Measurements from ENCODE around the gene ATP6AP1.
"Not testable (repeated sequence)": the region's sequence is repeated elsewhere in the genome, so short reads cannot be mapped to it uniquely, and the experiment has no call there.

ATP6AP1 gene

DNA sequence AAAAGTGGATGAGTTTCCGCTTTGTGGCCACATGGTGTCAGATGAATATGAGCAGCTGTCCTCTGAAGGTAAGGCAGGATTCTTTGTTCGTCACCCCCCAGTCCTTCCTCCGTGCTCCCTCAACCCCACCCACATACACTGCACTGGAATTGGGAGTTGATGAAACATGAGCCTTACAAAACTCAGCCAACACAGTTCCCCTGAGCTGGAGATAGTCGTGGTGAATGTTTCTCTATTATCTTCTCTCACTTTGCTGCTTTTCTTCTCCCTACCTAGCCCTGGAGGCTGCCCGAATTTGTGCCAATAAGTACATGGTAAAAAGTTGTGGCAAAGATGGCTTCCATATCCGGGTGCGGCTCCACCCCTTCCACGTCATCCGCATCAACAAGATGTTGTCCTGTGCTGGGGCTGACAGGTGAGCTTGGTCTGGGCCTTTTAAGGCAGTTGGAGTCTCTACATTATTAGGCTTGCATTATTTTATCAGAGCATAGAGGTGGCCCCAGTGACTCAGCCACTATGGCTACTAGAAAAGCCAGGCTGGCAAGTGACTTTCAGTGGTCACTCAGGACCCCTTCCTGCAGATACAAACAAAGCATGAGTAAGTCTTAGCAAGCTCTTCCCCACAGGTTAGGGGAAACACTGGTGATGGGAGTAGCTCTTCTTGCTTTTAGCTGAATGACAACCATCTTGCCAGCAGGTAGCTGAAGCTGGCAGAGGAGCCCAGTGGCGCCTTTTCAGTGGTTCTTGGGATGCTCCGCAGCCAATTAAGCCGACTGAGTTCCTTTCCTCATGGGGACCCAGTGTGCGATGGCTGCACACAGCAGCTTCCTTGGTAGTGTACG lies 28.7 kb upstream of the ATP6AP1 start:
- peak; percentile 27 for DNase-seq (ENCODE audit: low read depth)

DNA sequence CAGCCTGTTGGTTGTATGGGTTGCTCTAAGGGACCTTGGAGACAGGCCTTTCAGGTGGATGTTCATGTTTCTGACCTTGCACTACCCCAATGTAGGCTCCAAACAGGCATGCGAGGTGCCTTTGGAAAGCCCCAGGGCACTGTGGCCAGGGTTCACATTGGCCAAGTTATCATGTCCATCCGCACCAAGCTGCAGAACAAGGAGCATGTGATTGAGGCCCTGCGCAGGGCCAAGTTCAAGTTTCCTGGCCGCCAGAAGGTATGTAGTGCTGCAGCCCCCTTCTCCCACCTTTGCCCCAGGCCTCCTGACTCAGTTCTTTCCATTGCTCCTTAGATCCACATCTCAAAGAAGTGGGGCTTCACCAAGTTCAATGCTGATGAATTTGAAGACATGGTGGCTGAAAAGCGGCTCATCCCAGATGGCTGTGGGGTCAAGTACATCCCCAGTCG lies 28.1 kb upstream of the ATP6AP1 start:
- not testable (repeated sequence) for DNase-seq (ENCODE audit: low read depth)

DNA sequence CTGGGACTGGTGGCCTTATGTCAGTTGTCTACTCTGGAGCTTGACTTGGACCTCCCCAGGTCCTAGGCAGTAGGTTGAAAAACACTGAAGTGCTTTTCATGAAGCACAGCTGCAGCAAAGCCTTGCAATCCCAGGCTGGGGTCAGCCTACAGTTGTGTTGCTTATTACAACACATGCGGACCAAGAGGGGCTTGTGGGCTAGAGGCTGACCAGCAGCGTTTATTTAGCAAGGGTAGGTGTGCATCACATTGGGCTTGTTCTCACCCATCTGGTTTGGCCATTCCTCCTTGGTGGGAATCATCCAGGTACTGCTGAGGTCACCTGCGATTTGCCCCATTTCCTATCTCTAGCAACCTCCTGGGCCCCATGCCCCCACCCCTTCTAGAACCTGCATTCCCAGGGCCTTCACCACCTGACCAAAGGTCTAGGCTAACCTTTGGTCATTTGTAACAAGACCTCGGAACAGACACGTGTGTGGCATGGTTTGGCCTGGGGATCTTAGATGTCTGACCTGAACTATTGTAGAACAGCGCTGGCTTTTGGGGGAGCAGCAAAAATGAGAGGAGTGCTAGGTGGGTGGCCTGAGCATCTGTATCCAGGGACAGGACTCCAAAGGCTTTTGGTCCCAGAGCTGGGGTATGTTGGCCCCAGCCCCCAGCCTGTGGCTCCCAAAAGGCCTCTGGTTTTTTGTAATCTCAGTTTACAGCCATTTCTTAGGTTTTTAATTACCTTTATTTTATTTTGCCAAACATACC lies 27.3 kb upstream of the ATP6AP1 start:
- DNase-seq (ENCODE audit: low read depth): peak; percentile 43

DNA sequence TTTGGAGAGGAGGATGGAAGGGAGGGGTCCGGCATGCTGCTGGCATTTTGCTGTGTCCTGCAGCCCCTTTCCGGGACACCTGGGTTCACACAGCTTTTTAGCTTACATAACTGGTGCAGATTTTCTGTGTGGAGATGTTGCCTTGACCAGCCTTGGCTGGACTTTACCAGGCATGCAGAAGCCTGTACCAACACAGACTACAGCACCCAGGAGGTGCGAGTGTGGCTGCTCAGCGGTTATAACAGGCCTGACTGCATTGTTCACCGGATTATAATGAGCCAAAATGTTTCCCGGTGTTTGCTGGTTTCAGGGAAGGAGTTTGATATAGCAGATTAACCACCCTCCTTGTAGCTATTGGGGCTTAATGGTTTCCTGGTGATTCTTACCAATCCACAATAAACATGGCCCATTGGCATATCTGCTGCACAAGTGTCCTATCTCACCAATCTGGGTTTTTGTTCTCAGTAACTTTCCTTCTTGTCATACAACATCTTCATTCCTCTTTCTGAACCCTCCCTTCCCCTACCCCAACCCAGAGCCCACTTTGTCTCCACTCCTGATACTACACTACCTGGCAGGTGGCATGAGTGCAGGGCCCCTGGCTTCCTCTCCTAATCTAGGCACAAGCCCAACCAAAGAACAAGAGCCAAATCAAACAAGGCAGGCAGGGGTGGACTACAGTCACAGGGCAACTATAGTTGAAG lies 26.4 kb upstream of the ATP6AP1 start:
- peak; percentile 37 for DNase-seq (ENCODE audit: low read depth)

DNA sequence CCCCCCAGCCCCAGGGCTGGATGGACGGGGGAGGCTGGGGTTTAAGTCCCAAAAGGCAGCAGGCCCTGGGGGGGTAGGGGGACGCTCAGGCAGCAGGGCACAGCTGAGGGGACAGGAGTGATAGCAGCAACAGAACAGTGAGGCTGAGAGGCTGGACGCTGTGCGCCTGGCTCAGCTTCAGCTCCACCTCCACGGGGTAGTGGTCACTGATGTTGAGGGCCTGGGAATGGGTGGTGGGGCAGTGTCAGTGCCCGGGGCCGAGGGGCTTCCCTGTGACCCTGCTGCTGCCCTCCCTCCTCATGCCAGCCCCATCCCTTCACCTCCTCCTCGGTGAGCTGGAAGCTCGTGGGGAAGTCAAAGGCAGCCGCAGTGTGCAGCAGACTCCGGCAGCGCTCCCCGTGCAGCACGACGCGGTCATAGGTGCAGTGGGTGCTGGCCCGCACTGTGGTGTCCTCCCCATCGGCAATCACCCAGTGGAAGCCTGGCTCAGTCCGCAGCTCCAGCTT lies 25.8 kb upstream of the ATP6AP1 start:
- DNase-seq (ENCODE audit: low read depth): no peak

DNA sequence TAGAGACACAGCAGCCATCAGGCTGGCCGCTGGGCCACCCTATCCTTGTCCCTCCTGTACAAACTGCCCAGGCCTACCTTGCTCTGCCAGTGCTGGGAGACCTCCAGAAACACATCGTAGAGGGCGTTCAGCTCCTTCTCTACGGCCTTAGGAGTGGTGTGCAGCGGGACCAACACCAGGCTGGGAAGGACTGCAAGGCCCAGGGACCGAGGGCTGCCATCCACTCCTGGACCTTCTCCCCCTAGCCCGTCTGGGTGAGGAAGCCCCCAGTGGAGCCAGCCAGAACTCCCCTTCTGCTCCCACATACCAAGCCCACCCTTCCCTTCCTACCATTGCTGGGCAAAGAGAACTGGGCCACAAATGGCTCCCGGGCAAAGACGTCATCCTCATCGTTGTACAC lies 25.3 kb upstream of the ATP6AP1 start:
- DNase-seq (ENCODE audit: low read depth): no peak

DNA sequence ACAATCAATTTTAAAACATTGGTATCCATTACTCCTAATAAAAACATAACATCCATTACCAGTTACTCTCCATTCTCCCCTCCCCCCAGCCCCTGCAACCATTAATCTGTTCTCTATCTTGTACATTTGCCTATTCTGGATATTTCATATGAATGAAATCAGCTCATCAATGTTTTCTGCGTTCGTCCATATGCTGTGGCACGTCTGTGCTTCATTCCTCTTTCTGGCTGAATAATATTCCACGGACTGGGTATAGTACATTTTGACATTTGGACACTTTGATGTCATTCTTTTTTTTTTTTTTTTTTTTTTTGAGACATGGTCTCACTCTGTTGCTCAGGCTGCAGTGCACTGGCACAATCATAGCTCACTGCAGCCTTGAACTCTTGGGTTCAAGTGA lies 24.6 kb upstream of the ATP6AP1 start:
- DNase-seq (ENCODE audit: low read depth): no peak

DNA sequence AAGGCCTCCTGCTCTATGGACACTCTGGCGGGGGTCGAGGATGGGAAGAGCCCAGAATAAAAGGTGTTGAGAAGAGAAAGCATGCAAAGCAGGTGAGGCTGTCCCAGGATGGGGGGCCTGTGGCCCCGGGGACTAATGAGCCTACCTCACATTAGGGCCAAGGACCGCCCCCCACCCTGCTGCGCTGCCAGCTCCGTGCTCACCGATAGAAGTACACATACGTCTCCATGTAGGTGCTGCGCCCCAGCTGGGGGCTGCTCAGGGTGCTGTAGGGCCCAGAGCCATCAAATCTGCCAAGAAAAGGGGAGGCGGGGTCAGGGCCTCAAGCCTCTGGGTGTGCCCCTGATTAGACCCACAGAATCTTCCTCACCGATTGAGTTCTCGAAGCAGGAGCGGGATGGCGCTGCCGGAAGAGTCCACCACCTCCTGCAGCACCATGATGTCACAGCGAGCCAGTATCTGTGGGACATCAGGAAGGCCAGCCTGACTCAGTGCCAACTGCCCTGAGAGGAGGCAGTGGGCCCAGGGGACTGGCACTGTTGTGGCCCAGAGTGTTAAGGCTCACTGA lies 23.8 kb upstream of the ATP6AP1 start:
- no peak for DNase-seq (ENCODE audit: low read depth)

DNA sequence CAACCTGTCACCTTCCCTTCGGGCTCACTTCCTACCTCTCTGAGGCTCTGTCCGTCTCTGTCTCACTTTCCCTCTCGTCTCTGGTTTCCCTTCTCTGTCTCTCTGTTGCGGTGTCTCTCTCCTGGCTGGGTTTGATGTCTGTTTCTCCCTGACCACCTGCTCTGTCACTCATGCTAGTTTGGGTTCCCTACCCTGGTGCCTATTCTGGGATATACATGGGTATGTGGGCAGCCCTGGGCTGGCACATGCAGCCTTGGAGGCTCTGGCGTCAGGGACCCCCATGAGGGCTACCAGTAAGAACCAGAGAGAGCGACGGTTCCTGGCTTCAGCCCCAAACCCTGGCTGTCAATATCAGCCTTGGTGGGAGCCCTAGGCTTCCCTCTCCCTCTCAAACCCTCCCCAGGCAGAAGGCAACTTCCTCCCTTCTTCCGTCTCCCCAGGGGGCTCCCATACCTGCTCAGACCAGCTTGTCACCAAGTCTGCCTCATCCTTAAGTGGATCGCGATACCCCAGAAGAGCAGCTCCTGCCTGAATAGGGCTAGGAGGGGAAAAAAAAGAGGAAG lies 19.7 kb upstream of the ATP6AP1 start:
- no peak for DNase-seq (ENCODE audit: low read depth)

DNA sequence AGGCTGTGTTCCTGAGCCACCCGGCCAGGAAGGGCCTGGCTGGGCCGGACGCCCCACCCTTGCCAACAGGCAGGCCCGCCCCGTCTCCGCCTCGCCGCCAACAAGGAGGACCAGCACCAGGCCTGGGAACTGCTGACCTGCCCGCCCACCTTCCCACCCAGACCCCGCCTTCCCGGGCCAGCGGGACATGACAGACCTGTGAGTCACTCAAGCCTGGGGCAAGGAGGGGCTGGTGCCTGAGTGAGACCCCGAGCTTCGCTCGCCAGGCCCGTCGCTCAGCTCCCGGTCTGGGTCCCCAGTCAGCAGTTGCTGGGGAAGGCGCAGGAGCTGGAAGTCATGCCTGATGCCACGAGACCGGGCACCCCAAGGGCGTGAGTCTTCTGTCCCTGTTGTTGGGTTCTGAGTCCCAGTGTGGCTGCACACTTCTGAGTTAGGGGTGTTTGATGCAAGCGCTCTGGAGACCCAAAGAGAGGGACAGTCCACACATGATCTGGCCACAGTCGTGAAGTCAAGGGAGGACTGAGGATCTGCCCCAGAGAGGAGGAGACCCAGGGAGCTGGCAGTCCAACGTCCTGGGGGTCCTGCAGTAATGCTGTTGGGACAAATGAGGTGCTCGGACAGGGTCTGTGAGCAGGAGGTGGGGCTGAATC lies 19.1 kb upstream of the ATP6AP1 start, which contains the start of gene DNASE1L1:
DNASE1L1 (minus strand) TSS at position 33 of the 650 bp plus-strand sequence. CDS start 3,686 bp downstream, outside the sequence.
- DNase-seq (ENCODE audit: low read depth): peak; percentile 91

DNA sequence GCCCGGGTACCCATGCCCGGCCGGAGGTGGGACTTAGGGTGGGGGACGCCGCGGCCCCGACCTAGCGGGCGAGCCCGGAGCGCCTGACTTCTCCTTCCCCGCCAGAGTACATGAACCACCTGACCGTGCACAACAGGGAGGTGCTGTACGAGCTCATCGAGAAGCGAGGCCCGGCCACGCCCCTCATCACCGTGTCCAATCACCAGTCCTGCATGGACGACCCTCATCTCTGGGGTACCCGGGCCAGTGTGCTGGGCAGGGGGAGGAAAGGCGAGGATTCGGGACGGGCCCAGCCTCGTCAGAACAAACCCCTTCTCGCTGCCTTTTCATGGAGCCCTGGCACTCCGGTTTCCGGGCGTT lies 16.5 kb upstream of the ATP6AP1 start:
- DNase-seq (ENCODE audit: low read depth): peak; percentile 49

DNA sequence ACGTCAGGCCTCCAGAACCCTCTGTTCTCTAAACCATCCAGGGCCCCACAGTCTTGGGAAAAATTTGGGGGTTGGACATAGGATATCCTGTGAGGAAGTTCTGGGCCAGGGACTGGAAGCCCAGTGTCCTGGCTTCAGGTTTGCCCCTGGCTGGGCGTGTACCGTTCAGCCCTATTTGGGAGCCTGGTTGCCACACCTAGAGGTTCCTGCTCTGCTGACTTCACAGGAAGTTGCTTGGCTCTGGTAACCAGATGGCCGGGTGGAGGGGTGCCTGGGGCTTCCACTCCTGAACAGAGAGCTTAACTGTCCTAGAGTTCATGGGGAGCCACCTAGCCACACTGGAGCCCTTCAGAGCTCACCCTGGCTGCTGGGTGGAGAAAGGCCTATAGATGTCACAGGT lies 16.0 kb upstream of the ATP6AP1 start:
- peak; percentile 17 for DNase-seq (ENCODE audit: low read depth)

DNA sequence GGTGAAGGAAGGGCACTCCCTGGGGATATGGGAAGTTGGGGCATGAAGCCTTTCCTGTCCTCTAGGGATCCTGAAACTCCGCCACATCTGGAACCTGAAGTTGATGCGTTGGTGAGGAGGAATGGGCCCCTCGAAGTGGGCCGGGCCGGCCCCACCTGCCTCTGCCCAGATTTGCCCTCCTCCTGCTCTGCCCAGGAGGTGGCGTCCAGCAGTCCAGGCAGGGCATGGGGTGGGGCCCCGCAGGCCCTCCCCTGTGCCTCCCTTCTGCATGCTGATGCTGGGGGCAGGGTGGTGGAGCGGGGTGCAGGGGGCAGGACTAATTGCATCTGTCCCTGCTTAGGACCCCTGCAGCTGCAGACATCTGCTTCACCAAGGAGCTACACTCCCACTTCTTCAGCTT lies 15.3 kb upstream of the ATP6AP1 start:
- no peak for DNase-seq (ENCODE audit: low read depth)

DNA sequence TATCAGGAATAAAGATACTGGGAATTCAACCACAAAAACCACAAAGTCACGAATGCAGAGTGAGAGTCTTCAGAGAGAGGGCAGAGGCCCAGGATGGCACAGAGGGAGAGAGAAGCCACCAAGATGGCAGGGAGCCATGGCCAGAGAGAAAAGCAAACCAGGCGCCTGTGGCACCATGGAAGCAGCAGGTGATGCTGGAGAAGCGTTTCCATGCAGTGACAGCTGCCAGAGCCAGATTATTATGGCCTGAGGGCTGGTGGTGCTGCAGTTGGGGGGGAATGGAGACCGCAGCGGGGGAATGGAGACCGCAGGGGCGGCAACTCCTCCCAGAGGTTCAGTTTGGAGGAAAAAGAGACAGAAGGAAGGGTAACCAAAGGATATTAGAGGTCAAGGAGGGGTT lies 11.3 kb upstream of the ATP6AP1 start:
- no peak for DNase-seq (ENCODE audit: low read depth)

DNA sequence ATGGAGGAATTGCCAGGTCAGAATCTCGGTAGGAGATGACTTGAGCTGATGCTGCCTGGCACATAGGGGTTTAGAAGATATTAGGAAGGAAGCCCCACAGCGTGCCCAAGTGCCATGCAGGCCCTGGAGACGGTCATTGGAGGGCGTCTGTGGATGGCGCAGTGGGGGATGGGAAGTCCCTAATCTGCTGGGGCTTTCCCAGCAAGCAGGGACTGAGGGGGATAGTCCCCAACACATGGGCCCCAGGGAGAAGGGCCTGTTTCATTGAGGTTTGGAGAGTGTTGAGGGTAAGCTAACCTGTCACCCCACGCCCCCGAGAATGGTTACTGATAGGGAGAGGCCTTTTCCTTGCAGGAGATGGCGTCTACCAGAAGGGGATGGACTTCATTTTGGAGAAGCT lies 9.3 kb upstream of the ATP6AP1 start:
- DNase-seq (ENCODE audit: low read depth): no peak

DNA sequence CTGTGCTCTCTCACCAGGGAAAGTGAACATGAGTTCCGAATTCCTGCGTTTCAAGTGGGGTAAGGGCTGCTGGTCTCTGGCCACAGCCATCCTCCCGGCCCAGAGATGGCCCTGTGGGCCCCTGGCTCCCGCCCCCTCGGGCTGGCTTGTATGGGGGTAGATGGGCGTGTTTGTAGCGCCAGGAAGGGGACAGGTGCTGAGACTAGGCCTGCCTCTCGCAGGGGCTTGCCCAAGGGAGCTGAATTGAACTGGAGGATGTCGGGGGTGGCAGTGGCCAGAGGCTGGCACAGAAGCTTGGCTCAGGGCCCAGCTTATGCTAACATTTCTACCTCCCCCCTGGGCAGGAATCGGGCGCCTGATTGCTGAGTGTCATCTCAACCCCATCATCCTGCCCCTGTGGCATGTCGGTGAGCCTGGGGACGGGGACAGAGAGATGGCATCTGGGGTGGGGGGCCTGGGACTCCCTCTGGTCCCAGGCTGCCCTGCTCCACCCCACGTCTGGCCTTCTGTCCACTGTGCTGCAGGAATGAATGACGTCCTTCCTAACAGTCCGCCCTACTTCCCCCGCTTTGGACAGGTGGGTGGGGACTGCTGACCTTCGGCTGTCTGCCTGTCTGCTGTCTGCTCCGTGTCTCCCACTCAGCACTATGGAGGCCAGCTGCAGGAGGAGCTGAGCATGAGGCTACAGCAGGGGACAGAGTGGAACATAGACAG lies 8.6 kb upstream of the ATP6AP1 start:
- DNase-seq (ENCODE audit: low read depth): no peak

DNA sequence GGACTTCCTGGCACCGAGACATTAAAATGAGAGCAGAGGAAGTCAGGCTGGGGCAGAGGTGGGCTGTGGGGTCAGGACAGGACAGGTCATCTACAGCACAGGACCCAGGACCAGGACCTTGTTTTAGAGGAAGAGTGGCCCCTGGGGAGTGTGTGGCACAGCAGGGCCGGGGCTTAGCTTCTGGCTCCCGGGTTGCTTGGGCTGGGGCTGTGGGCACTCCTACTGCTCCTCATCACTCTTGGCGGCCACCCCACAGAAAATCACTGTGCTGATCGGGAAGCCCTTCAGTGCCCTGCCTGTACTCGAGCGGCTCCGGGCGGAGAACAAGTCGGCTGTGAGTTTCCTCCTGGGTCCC lies 8.1 kb upstream of the ATP6AP1 start:
- no peak for DNase-seq (ENCODE audit: low read depth)

DNA sequence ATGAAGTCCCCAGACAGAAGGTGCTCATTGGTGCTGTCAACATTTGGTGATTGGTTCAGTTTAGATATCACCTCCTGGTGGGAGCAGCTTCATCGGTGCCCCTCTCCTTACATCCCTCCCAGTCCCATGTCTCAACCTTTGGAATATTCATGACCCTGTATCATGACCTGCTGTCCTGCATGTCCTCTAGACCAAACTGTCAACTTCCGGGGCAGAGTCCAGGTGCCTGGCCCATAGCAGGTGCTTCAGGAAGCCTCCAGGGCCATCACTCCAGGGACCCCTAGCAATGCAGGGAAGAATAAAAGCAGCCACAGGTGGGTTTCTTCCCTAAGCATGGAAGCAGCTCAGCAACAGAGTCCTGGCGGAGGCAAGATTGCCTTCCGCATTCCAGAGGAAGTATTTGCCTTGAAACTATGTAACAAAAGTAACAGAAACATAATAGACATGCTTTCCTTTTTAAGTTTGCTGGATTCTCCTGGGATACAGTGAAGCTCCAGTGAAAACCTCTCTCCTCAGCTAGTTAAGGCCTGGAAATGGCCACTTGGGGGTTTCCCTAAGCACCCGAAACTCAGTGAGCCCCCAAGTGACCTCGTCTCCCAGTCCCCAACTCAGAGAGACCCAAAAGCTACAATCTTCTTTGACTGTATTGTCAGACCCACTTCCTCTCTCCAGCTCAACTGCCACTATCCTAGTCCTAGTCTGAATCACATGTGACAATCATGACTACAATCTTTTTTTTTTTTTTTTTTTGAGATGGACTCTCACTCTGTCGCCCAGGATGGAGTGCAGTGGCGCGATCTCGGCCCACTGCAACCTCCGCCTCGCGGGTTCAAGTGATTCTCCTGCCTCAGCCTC lies 1.3 kb upstream of the ATP6AP1 start:
- peak; percentile 27 for DNase-seq (ENCODE audit: low read depth)

DNA sequence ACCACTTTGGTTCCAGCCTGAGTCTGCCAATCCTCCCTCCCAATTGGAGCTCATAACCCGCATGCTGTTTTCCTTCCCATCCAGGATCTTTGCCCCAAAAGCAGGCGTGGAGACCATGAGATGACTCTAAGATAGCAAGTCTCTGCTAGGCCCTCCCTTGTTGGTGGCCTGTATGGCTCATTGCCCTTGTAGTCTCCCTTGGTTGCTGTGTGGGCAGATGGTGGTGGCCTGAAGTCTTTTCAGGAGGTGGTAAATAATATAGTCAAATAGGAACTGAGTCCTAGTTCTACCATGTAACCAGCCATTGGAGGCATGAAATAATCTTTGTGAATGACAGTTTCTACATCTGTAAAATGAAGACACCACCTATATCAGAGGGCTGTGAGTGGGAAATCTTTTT lies 1.2 kb downstream of the ATP6AP1 start:
- no peak for DNase-seq (ENCODE audit: low read depth)

DNA sequence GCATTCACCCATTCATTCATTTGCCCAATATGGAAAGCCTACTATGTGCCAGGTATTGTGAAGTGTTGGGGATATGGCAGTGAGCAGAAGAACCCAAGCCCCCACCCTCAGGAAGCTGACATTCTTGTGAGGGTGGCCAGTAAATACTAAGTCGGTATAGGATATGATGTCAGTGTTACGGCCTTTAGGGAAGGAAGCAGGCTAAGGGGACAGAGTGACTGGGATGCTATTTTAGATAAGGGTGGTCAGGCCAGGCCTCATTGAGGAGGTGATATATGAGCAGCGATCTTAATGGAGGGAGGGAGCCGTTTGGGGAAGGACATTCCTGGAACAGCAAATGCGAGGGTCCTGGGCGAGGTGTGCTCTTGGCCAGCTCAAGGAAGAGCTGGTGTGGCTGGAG lies 2.0 kb downstream of the ATP6AP1 start:
- DNase-seq (ENCODE audit: low read depth): no peak
